NOMO-1 (cell line): Measurements from ENCODE around the gene SCP2.
"Not testable (repeated sequence)": the region's sequence is repeated elsewhere in the genome, so short reads cannot be mapped to it uniquely, and the experiment has no call there.

Experiments
- DNase-seq, 2 experiments: peaks; one replicate each; lab custom pipeline; 2025; ENCODE audit not compliant: unreplicated experiment in 2 of 2; lab: John Stamatoyannopoulos, UW

SCP2 gene

GRCh38 chr1:52916241-52916975 lies 10.7 kb upstream of the SCP2 start:
- no peak for DNase-seq

GRCh38 chr1:52917156-52917555 lies 9.9 kb upstream of the SCP2 start:
- no peak for DNase-seq

DNA sequence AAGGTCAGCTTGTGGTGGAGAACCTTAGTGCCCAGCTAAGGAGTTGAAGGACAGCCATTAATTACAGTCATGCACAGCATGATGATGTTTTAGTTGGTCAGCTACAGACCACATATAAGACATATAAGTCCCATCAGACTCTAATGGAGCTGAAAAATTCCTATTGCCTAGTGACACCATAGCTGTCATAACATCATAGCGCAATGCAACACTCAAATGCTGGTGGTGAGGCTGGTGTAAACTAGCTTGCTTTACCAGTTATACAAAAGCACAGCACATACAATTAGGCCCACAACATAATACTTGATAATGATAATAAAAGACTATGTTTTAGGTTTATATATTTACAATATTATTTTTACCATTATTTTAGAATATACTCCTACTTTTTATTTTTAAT lies 9.5 kb upstream of the SCP2 start:
- no peak for DNase-seq

- DNase-seq = no peak
Measured at GRCh38 chr1:52918201-52918600, 8.9 kb upstream of the SCP2 start.

DNA sequence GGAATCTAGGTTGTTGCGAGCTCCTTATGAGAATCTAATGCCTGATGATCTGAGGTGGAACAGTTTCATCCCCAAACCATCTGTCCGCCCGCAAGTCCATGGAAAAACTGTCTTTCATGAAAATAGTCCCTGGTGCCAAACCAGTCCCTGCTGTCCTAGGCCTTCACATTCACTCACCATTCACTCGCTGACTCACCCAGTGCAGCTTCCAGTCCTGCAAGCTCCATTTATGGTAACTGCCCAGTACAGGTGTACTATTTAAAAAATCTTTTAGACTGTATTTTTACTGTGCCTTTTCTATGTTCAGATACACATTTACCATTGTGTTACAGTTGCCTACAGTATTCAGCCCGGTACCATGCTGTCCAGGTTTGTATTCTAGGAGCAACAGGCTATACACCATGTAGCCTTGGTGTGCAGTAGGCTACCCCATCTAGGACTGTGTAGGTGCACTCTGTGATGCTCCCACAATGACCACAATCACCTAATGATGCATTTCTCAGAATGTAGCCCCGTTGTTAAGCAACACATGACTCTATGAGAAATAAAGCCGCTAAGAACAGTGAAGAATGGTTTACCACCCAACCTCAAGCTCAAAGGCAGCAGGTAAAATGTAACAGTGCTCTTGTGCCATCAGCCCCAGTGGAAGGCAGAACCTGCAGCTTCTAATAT lies 7.9 kb upstream of the SCP2 start:
- DNase-seq = no peak

- no peak for DNase-seq
Measured at GRCh38 chr1:52919723-52920483, 7.2 kb upstream of the SCP2 start.

GRCh38 chr1:52920791-52921291 lies 6.2 kb upstream of the SCP2 start:
- DNase-seq = no peak

GRCh38 chr1:52925571-52926005 lies 1.5 kb upstream of the SCP2 start:
- no peak for DNase-seq

GRCh38 chr1:52926864-52927211 lies 238 bp upstream of the SCP2 start:
- no peak for DNase-seq

DNA sequence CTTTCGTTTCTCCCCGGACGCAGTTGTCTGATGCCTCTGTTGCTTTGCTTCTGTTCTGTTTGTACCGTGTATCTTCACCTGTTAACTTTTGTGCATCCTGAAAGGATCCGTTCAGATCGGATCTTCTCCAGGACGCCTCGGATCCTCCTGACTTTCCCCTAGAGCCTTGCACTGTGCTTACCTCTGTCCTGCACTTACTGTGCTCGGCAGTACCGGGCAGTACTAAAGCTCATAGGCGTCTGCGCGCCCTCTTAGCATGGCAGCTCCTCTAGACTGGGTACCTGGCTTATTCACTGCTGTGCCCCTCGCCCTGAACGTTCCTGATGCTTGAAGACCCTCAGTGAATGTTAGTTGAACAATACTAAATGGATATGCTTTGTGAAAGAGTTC lies 934 bp downstream of the SCP2 start:
- no peak for DNase-seq

- no peak for DNase-seq
Measured at GRCh38 chr1:52929019-52929418, 1.9 kb downstream of the SCP2 start.

GRCh38 chr1:52937433-52938182 lies 10.5 kb downstream of the SCP2 start:
- DNase-seq = no peak

GRCh38 chr1:52938183-52938451 lies 11.0 kb downstream of the SCP2 start:
- no peak for DNase-seq

GRCh38 chr1:52943876-52944416 lies 16.9 kb downstream of the SCP2 start:
- DNase-seq = no peak

DNA sequence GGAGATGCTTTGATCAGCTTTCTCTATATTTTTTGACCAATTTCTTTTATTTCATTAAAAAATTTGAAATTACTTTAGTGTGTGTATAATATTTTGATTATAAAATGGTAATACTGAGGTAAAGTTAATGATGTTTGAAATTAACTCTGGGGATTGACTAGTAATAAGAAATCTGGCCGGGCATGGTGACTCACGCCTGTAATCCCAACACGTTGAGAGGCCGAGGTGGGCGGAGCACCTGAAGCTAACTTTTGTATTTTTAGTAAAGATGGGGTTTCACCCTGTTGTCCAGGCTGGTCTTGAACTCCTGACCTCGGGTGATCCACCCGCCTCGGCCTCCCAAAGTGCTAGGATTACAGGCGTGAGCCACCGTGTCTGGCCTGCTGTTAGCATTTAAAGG lies 17.5 kb downstream of the SCP2 start:
- no peak for DNase-seq

DNA sequence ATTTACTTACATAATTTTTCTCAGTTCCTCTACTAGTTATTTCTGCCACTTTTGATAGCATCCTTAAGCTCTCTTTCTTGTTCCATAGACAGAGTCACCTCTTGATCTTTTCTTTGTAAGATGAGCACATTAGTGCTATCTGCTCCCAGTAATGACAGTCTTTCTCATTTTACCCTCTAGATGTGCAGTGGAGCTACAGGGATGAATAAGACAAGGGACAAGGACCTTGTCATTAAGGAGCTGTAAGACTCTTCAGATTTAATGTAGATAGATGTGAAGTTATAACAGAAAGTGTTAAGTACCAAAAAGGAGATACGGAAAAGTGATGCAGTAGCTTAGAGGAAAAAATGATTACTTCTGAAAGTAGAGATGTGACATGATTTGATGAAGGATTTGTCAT lies 20.4 kb downstream of the SCP2 start:
- DNase-seq = no peak

DNA sequence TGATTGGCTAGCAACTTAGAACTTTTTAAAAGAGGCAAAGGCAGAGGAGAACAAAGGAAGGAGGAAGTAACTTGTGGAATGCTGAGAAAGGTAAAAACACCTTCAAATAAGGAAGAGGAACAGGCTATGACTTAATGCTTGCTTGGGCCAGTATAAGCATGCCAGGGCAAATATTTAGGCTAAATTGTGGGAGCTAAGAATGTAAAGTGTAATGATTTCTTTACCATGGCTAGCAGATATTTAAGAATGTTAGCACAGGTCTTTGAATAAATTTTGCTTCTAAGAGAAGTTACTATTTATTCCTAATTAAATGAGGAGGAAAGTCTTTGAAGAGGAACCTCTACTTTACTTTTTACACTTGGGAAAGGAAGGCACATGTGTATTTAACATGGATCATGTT lies 22.5 kb downstream of the SCP2 start:
- DNase-seq = not testable (repeated sequence)

- DNase-seq = no peak
Measured at GRCh38 chr1:52952112-52952511, 25.0 kb downstream of the SCP2 start.

GRCh38 chr1:52955129-52955970 lies 28.3 kb downstream of the SCP2 start:
- DNase-seq = no peak

- no peak for DNase-seq
Measured at GRCh38 chr1:52963101-52963500, 36.0 kb downstream of the SCP2 start.
